Mucosa of stomach (tissue), 1 donor: Measurements from ENCODE around the gene TMEM115.
A peak's percentile ranks its signal among the peaks of the same experiment; 100 is the strongest.

Source experiments
- H3K27me3 ChIP-seq: one replicate; pipeline ENCODE4 v1.7.0; 2013; ENCODE audit warnings: mild to moderate bottlenecking, low read length; ENCODE audit not compliant: control insufficient read depth, insufficient read depth
- H3K36me3 ChIP-seq: one replicate; pipeline ENCODE4 v1.7.0; 2013; ENCODE audit warnings: low read length; ENCODE audit not compliant: control insufficient read depth, insufficient read depth
- H3K4me1 ChIP-seq: one replicate; pipeline ENCODE4 v1.7.0; 2013; ENCODE audit warnings: mild to moderate bottlenecking, low read length; ENCODE audit not compliant: control insufficient read depth, insufficient read depth
- H3K4me3 ChIP-seq: one replicate; pipeline ENCODE4 v1.7.0; 2013; ENCODE audit warnings: low read length
- H3K9ac ChIP-seq: one replicate; pipeline ENCODE4 v1.7.0; 2013; ENCODE audit warnings: mild to moderate bottlenecking, low read length, moderate library complexity
- H3K9me3 ChIP-seq: one replicate; pipeline ENCODE4 v1.7.0; 2013; ENCODE audit warnings: mild to moderate bottlenecking, low read length, moderate library complexity; ENCODE audit not compliant: control insufficient read depth
- donor health status: Pancreatic carcinoma.

Gene TMEM115

GRCh38 chr3:50345008-50345407, 14.3 kb downstream of the TMEM115 start:
- Histone ChIP-seq H3K27me3 (no peaks in the 10 kb centered on the region), H3K36me3 (peaks cover 8% of the 10 kb centered on the region), H3K9me3 (no peaks in the 10 kb centered on the region), H3K9ac (peak overlapping the region; percentile 47), H3K4me1 (peaks cover 42% of the 10 kb centered on the region), H3K4me3 (no peak overlapping the region)

GRCh38 chr3:50342813-50343633, 16.3 kb downstream of the TMEM115 start:
- H3K36me3 ChIP-seq = peaks cover 1% of the 10 kb centered on the region
- no peak overlapping the region for H3K9ac ChIP-seq
- H3K4me3 ChIP-seq = no peak overlapping the region
- H3K4me1 ChIP-seq = peaks cover 48% of the 10 kb centered on the region
- H3K9me3 ChIP-seq = no peaks in the 10 kb centered on the region
- no peaks in the 10 kb centered on the region for H3K27me3 ChIP-seq

GRCh38 chr3:50341996-50342650, 17.2 kb downstream of the TMEM115 start:
- no peaks in the 10 kb centered on the region for H3K27me3 ChIP-seq
- no peaks in the 10 kb centered on the region for H3K9me3 ChIP-seq
- H3K36me3 ChIP-seq = no peaks in the 10 kb centered on the region
- H3K4me3 ChIP-seq = no peak overlapping the region
- no peak overlapping the region for H3K9ac ChIP-seq
- peaks cover 47% of the 10 kb centered on the region for H3K4me1 ChIP-seq

GRCh38 chr3:50341537-50341936, 17.8 kb downstream of the TMEM115 start:
- H3K9me3 ChIP-seq = no peaks in the 10 kb centered on the region
- H3K4me3 ChIP-seq = no peak overlapping the region
- H3K9ac ChIP-seq = peak overlapping the region; percentile 61
- no peaks in the 10 kb centered on the region for H3K36me3 ChIP-seq
- peaks cover 47% of the 10 kb centered on the region for H3K4me1 ChIP-seq
- no peaks in the 10 kb centered on the region for H3K27me3 ChIP-seq

GRCh38 chr3:50340448-50341329, 18.6 kb downstream of the TMEM115 start, which contains the start of gene RASSF1:
RASSF1 (minus strand) TSS chr3:50340836; CDS start chr3:50340805, 31 bp downstream.
- H3K36me3 ChIP-seq = no peaks in the 10 kb centered on the region
- peaks cover 52% of the 10 kb centered on the region for H3K4me1 ChIP-seq
- no peaks in the 10 kb centered on the region for H3K9me3 ChIP-seq
- no peaks in the 10 kb centered on the region for H3K27me3 ChIP-seq
- H3K4me3 ChIP-seq = peak within 1 kb of the TSS; percentile 67
- peak within 1 kb of the TSS; percentile 61 for H3K9ac ChIP-seq

GRCh38 chr3:50340147-50340447, 19.2 kb downstream of the TMEM115 start:
- Histone ChIP-seq H3K9ac (peak overlapping the region; percentile 61), H3K9me3 (no peaks in the 10 kb centered on the region), H3K4me1 (peaks cover 51% of the 10 kb centered on the region), H3K27me3 (no peaks in the 10 kb centered on the region), H3K4me3 (peak overlapping the region; percentile 67), H3K36me3 (no peaks in the 10 kb centered on the region)

- H3K27me3 ChIP-seq = no peaks in the 10 kb centered on the region
- H3K36me3 ChIP-seq = no peaks in the 10 kb centered on the region
- H3K9me3 ChIP-seq = no peaks in the 10 kb centered on the region
- H3K4me1 ChIP-seq = peaks cover 54% of the 10 kb centered on the region
- peak overlapping the region; percentile 67 for H3K4me3 ChIP-seq
- peak overlapping the region; percentile 61 for H3K9ac ChIP-seq
Observed at GRCh38 chr3:50339485-50340146, 19.7 kb downstream of the TMEM115 start.

- Histone ChIP-seq H3K27me3 (no peaks in the 10 kb centered on the region), H3K9ac (peak overlapping the region; percentile 89), H3K4me1 (peaks cover 60% of the 10 kb centered on the region), H3K9me3 (no peaks in the 10 kb centered on the region), H3K4me3 (no peak overlapping the region), H3K36me3 (no peaks in the 10 kb centered on the region)
Observed at GRCh38 chr3:50338965-50339364, 20.4 kb downstream of the TMEM115 start.

- H3K9ac ChIP-seq = peak overlapping the region; percentile 89
- H3K4me3 ChIP-seq = peak overlapping the region; percentile 83
- no peaks in the 10 kb centered on the region for H3K27me3 ChIP-seq
- H3K4me1 ChIP-seq = peaks cover 63% of the 10 kb centered on the region
- no peaks in the 10 kb centered on the region for H3K36me3 ChIP-seq
- no peaks in the 10 kb centered on the region for H3K9me3 ChIP-seq
Observed at GRCh38 chr3:50337175-50337861, 22.0 kb downstream of the TMEM115 start.

- Histone ChIP-seq H3K36me3 (no peaks in the 10 kb centered on the region), H3K4me1 (peaks cover 59% of the 10 kb centered on the region), H3K4me3 (peak overlapping the region; percentile 83), H3K9me3 (no peaks in the 10 kb centered on the region), H3K9ac (peak overlapping the region; percentile 89), H3K27me3 (no peaks in the 10 kb centered on the region)
Observed at GRCh38 chr3:50336452-50337174, 22.7 kb downstream of the TMEM115 start.
